Measurements from ENCODE around the gene SRRT. TPM values are rescaled to one million over a fixed set of nuclear protein-coding genes. Genes with fewer than 3 reads are reported as not detected.
"Not testable (repeated sequence)": the region's sequence is repeated elsewhere in the genome, so short reads cannot be mapped to it uniquely, and the experiment has no call there.

SRRT gene
- total and polyA plus RNA-seq, 4 donors = 58.5 to 120 (median 78.0) TPM

DNA sequence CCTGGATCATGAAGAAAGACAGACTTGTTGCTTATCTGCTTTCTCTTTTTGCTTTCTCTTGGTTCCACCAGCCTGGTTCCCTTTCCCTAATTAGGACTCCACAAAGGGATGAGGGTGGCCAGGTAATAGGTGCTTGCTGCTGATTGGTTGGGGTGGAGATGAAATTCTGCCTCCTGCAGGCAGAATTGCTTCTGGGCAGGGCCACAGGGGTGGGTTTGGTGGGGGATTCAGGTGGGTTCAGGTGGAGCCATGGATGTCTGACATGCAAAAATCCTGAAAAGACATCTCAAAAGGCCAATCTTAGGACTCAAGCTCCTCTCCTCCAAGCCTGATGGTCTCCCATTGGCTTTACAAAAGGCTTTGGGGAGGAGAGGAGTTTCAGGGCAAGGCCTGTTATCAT, 46.1 kb downstream of the SRRT start:
- Histone ChIP-seq H3K9me3 (ENCODE audit: control insufficient read depth in 4 of 4, insufficient read depth in 3 of 4, low read length in 3 of 4) (peaks cover 0 to 2% (median 0%) of the 10 kb centered on the region in 4 donors), H3K4me1 (ENCODE audit: control insufficient read depth in 5 of 5, insufficient read depth in 5 of 5, low read length in 5 of 5) (peaks cover 0 to 5% (median 0%) of the 10 kb centered on the region in 5 donors), H3K4me3 (no peak overlapping the region), H3K27ac (ENCODE audit: low read depth in 1 of 2, low read length in 1 of 2) (no peak overlapping the region), H3K27me3 (ENCODE audit: control insufficient read depth in 3 of 3, insufficient read depth in 3 of 3, low read length in 2 of 3) (no peaks in the 10 kb centered on the region), H3K36me3 (ENCODE audit: control insufficient read depth in 4 of 4, insufficient read depth in 4 of 4, low read length in 4 of 4) (no peaks in the 10 kb centered on the region), H3K9ac (ENCODE audit: insufficient read depth in 1 of 2, low read length in 2 of 2) (no peak overlapping the region)
- DNase-seq = no peak
- no peak for ATAC-seq (ENCODE audit: insufficient read depth, low FRiP score)
- TF ChIP-seq, protein P1, sequence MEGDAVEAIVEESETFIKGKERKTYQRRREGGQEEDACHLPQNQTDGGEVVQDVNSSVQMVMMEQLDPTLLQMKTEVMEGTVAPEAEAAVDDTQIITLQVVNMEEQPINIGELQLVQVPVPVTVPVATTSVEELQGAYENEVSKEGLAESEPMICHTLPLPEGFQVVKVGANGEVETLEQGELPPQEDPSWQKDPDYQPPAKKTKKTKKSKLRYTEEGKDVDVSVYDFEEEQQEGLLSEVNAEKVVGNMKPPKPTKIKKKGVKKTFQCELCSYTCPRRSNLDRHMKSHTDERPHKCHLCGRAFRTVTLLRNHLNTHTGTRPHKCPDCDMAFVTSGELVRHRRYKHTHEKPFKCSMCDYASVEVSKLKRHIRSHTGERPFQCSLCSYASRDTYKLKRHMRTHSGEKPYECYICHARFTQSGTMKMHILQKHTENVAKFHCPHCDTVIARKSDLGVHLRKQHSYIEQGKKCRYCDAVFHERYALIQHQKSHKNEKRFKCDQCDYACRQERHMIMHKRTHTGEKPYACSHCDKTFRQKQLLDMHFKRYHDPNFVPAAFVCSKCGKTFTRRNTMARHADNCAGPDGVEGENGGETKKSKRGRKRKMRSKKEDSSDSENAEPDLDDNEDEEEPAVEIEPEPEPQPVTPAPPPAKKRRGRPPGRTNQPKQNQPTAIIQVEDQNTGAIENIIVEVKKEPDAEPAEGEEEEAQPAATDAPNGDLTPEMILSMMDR (IDR thresholded peaks at IDR 0.05; ENCODE audit: control extremely low read depth, extremely low read depth) = no peak

- DNase-seq; H3K36me3 ChIP-seq (ENCODE audit: control insufficient read depth in 4 of 4, insufficient read depth in 4 of 4, low read length in 4 of 4); H3K9me3 ChIP-seq (ENCODE audit: control insufficient read depth in 4 of 4, insufficient read depth in 3 of 4, low read length in 3 of 4); ATAC-seq (ENCODE audit: insufficient read depth, low FRiP score); H3K4me1 ChIP-seq (ENCODE audit: control insufficient read depth in 5 of 5, insufficient read depth in 5 of 5, low read length in 5 of 5); H3K27ac ChIP-seq (ENCODE audit: low read depth in 1 of 2, low read length in 1 of 2); H3K9ac ChIP-seq (ENCODE audit: insufficient read depth in 1 of 2, low read length in 2 of 2); H3K4me3 ChIP-seq; H3K27me3 ChIP-seq (ENCODE audit: control insufficient read depth in 3 of 3, insufficient read depth in 3 of 3, low read length in 2 of 3): not testable (repeated sequence)
- WGBS, 2 donors = 44 to 65% methylated on average over 4 of the region's 4 CpGs
Observed at GRCh38 chr7:100923616-100924015, 48.7 kb downstream of the SRRT start.

DNA sequence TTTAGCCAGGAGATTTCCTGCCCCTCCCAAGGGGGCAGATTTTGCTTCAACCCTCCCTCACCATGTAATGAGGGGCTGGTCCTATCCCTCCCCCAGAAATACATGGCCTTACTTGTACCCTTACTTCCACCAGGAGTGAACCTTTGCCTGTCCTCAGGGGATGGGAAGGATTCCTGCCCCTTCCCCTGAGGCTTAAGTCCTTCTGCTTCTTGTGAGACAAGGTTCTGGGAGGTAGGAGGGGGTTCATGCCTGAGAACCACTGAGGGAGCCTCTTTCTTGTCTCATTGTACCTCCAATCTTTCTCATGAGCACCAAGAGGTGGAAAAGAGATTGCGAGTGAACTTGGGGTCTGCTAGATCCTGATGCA, 54.9 kb downstream of the SRRT start:
- Histone ChIP-seq H3K27ac (ENCODE audit: low read depth in 1 of 2, low read length in 1 of 2) (peak overlapping the region in 1 of 2 donors; percentile 82), H3K9ac (ENCODE audit: insufficient read depth in 1 of 2, low read length in 2 of 2) (no peak overlapping the region), H3K4me1 (ENCODE audit: control insufficient read depth in 5 of 5, insufficient read depth in 5 of 5, low read length in 5 of 5) (no peaks in the 10 kb centered on the region), H3K4me3 (no peak overlapping the region), H3K9me3 (ENCODE audit: control insufficient read depth in 4 of 4, insufficient read depth in 3 of 4, low read length in 3 of 4) (no peaks in the 10 kb centered on the region), H3K36me3 (ENCODE audit: control insufficient read depth in 4 of 4, insufficient read depth in 4 of 4, low read length in 4 of 4) (no peaks in the 10 kb centered on the region), H3K27me3 (ENCODE audit: control insufficient read depth in 3 of 3, insufficient read depth in 3 of 3, low read length in 2 of 3) (no peaks in the 10 kb centered on the region)
- WGBS, 2 donors = 97 to 100% methylated on average over 1 of the region's 1 CpG
- TF ChIP-seq, protein P1 (IDR thresholded peaks at IDR 0.05; ENCODE audit: control extremely low read depth, extremely low read depth) = no peak
- ATAC-seq (ENCODE audit: insufficient read depth, low FRiP score) = no peak
- no peak for DNase-seq

DNA sequence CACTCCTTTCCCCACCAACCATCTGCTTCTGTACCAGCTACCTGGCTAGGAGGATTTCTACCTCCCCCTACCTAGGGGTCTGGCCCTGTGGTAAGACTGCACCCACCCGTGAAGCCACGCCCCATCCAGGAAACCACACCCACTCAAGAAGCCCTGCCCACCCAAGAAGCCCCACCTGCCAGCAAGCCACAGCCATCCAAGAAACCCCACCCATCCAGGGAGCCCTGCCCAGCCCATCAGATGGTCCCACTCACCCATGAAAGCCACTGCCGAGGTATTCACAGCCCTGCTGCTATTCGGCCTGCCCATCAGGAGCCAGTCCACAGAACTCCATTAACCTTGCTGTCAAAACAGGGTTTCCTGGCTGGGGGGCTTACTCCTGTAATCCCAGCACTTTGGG, 58.8 kb downstream of the SRRT start:
- WGBS, 2 donors = 58 to 60% methylated on average over 4 of the region's 4 CpGs
- H3K27me3 ChIP-seq (ENCODE audit: control insufficient read depth in 3 of 3, insufficient read depth in 3 of 3, low read length in 2 of 3) = no peaks in the 10 kb centered on the region
- ATAC-seq (ENCODE audit: insufficient read depth, low FRiP score) = no peak
- TF ChIP-seq, protein P1 (IDR thresholded peaks at IDR 0.05; ENCODE audit: control extremely low read depth, extremely low read depth) = no peak
- no peaks in the 10 kb centered on the region for H3K9me3 ChIP-seq (ENCODE audit: control insufficient read depth in 4 of 4, insufficient read depth in 3 of 4, low read length in 3 of 4)
- no peaks in the 10 kb centered on the region for H3K36me3 ChIP-seq (ENCODE audit: control insufficient read depth in 4 of 4, insufficient read depth in 4 of 4, low read length in 4 of 4)
- H3K4me3 ChIP-seq = no peak overlapping the region
- H3K27ac ChIP-seq (ENCODE audit: low read depth in 1 of 2, low read length in 1 of 2) = no peak overlapping the region
- no peak for DNase-seq
- H3K4me1 ChIP-seq (ENCODE audit: control insufficient read depth in 5 of 5, insufficient read depth in 5 of 5, low read length in 5 of 5) = no peaks in the 10 kb centered on the region
- no peak overlapping the region for H3K9ac ChIP-seq (ENCODE audit: insufficient read depth in 1 of 2, low read length in 2 of 2)

- not testable (repeated sequence) for H3K9ac ChIP-seq (ENCODE audit: insufficient read depth in 1 of 2, low read length in 2 of 2); H3K4me3 ChIP-seq; H3K9me3 ChIP-seq (ENCODE audit: control insufficient read depth in 4 of 4, insufficient read depth in 3 of 4, low read length in 3 of 4); H3K27ac ChIP-seq (ENCODE audit: low read depth in 1 of 2, low read length in 1 of 2); ATAC-seq (ENCODE audit: insufficient read depth, low FRiP score); DNase-seq; H3K36me3 ChIP-seq (ENCODE audit: control insufficient read depth in 4 of 4, insufficient read depth in 4 of 4, low read length in 4 of 4); H3K27me3 ChIP-seq (ENCODE audit: control insufficient read depth in 3 of 3, insufficient read depth in 3 of 3, low read length in 2 of 3); H3K4me1 ChIP-seq (ENCODE audit: control insufficient read depth in 5 of 5, insufficient read depth in 5 of 5, low read length in 5 of 5)
- 60% methylated on average over 2 of the region's 2 CpGs for WGBS, 2 donors
Observed at GRCh38 chr7:100935381-100935780, 60.5 kb downstream of the SRRT start.

- H3K9me3 ChIP-seq (ENCODE audit: control insufficient read depth in 4 of 4, insufficient read depth in 3 of 4, low read length in 3 of 4); H3K36me3 ChIP-seq (ENCODE audit: control insufficient read depth in 4 of 4, insufficient read depth in 4 of 4, low read length in 4 of 4); H3K9ac ChIP-seq (ENCODE audit: insufficient read depth in 1 of 2, low read length in 2 of 2); H3K4me1 ChIP-seq (ENCODE audit: control insufficient read depth in 5 of 5, insufficient read depth in 5 of 5, low read length in 5 of 5); H3K27ac ChIP-seq (ENCODE audit: low read depth in 1 of 2, low read length in 1 of 2); H3K4me3 ChIP-seq; ATAC-seq (ENCODE audit: insufficient read depth, low FRiP score); DNase-seq; H3K27me3 ChIP-seq (ENCODE audit: control insufficient read depth in 3 of 3, insufficient read depth in 3 of 3, low read length in 2 of 3): not testable (repeated sequence)
- WGBS, 2 donors = 90 to 96% methylated on average over 7 of the region's 7 CpGs
Observed at GRCh38 chr7:100936167-100936566, 61.3 kb downstream of the SRRT start.

All from lung (tissue), 12 donors.